ENCODE measurements around the gene EP400. TPM values are rescaled to one million over a fixed set of nuclear protein-coding genes. Genes with fewer than 3 reads are reported as not detected.

EP400 gene
- total and polyA plus RNA-seq, 8 donors, result 5.2 to 39.8 (median 21.6) TPM

DNA sequence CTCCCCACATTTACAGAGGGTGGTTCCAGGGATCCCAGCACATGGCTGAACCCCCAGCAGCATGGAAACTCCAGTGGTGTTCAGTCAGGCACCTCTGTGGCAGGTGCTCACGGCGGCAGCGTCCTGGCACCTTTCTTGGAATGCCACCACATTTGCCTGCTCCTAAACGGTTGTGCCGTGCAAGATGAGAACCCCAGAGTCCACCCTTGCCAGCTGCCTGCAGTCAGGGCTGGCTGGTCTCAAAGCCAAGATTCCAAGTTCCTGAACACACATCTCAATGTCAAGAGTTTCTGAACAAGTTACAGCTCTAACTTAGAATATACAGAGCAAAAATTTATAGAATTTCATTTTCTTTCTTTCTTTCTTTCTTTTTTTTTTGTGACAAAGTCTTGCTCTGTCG is 155.7 kb downstream of the EP400 start:
- TF ChIP-seq POLR2A (IDR thresholded peaks at IDR 0.05) (no peak), EP300 (IDR thresholded peaks at IDR 0.05) (no peak), POLR2AphosphoS5 (IDR thresholded peaks at IDR 0.05) (no peak)
- TF ChIP-seq, protein P1, sequence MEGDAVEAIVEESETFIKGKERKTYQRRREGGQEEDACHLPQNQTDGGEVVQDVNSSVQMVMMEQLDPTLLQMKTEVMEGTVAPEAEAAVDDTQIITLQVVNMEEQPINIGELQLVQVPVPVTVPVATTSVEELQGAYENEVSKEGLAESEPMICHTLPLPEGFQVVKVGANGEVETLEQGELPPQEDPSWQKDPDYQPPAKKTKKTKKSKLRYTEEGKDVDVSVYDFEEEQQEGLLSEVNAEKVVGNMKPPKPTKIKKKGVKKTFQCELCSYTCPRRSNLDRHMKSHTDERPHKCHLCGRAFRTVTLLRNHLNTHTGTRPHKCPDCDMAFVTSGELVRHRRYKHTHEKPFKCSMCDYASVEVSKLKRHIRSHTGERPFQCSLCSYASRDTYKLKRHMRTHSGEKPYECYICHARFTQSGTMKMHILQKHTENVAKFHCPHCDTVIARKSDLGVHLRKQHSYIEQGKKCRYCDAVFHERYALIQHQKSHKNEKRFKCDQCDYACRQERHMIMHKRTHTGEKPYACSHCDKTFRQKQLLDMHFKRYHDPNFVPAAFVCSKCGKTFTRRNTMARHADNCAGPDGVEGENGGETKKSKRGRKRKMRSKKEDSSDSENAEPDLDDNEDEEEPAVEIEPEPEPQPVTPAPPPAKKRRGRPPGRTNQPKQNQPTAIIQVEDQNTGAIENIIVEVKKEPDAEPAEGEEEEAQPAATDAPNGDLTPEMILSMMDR (IDR thresholded peaks at IDR 0.05), result no peak
- intact Hi-C loops (cut with DNase I; ENCODE audit: low total_unique reads), result no loop called here
- WGBS, 5 donors, result 87 to 94% (median 92%) methylated on average over 6 of the region's 6 CpGs

DNA sequence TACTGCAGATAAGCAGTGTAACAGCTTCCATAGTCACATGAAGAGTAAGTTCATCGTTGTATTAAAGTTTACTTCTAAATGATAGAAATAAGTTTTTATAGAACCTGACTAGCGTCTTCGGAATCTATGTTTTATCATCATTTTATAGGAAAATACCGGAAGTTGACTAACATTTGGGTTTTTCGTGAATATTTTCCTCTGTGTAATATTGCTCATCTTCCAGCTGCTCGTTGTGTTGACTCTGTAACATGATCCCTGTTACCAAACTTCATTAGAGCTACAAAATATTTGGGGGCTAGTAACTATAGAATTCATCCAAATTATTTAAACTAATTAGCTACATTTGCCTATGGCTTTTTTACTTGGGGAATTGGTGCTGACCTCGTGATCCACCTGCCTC is 157.2 kb downstream of the EP400 start:
- Histone ChIP-seq H3K4me3 (no peak overlapping the region), H3K27ac (no peak overlapping the region), H3K9me3 (no peaks in the 10 kb centered on the region), H3K36me3 (peaks cover 11 to 66% (median 60%) of the 10 kb centered on the region in 4 donors), H3K4me1 (no peaks in the 10 kb centered on the region), H3K27me3 (no peaks in the 10 kb centered on the region)
- 96 to 98% (median 97%) methylated on average over 7 of the region's 7 CpGs for WGBS, 5 donors
- TF ChIP-seq POLR2A (IDR thresholded peaks at IDR 0.05) (no peak), EP300 (IDR thresholded peaks at IDR 0.05) (no peak), POLR2AphosphoS5 (IDR thresholded peaks at IDR 0.05) (no peak)
- TF ChIP-seq, protein P1 (IDR thresholded peaks at IDR 0.05), result no peak
- no peak for DNase-seq
- intact Hi-C loops (cut with DNase I; ENCODE audit: low total_unique reads), result no loop called here

More for the DNA sequence above, 155.7 kb downstream of the EP400 start:
- no peaks in the 10 kb centered on the region for H3K9me3 ChIP-seq
- H3K27me3 ChIP-seq, result no peaks in the 10 kb centered on the region
- H3K27ac ChIP-seq, result no peak overlapping the region
- DNase-seq, result no peak
- H3K4me3 ChIP-seq, result no peak overlapping the region
- no peaks in the 10 kb centered on the region for H3K4me1 ChIP-seq
- peaks cover 11 to 56% (median 52%) of the 10 kb centered on the region in 4 donors for H3K36me3 ChIP-seq

DNA sequence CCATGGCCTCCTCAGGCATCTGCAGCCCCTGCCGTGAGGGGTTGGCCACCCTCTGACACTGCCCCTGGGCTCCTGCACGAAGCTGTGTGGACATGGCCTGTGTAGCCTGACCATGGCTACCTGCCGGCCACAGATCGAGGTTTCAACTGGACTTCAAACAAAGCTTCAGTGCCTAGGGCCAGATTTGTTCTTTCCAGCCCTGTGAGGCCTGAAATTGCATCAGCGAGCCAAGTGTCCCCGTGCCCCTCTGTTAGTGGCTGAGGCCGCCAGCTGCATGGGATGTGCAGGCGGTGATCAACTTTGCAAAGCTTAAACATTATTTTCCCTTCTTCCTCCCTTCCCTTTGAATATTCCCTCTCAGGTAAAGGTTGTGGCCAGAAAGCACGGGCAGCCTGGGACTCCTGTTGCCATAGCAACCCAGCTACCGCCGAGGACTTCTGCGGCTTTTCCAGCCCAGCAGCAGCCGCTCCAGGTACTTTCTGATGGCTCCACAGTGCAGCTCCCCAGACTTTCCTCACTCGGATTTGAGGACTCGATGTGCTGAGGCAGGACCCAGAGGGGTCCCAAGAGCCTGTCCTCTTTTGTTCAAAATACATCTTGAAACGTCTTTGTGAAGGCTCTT is 158.6 kb downstream of the EP400 start:
- Histone ChIP-seq H3K4me3 (no peak overlapping the region), H3K27ac (no peak overlapping the region), H3K27me3 (no peaks in the 10 kb centered on the region), H3K4me1 (no peaks in the 10 kb centered on the region), H3K36me3 (peaks cover 11 to 79% (median 71%) of the 10 kb centered on the region in 4 donors), H3K9me3 (no peaks in the 10 kb centered on the region)
- no peak for TF ChIP-seq POLR2AphosphoS5 (IDR thresholded peaks at IDR 0.05)
- TF ChIP-seq POLR2A (IDR thresholded peaks at IDR 0.05), result no peak
- TF ChIP-seq, protein P1 (IDR thresholded peaks at IDR 0.05), result no peak
- TF ChIP-seq EP300 (IDR thresholded peaks at IDR 0.05), result no peak
- intact Hi-C loops (cut with DNase I; ENCODE audit: low total_unique reads), result no loop called here
- WGBS, 5 donors, result 75 to 83% (median 79%) methylated on average over 16 of the region's 16 CpGs
- no peak for DNase-seq

DNA sequence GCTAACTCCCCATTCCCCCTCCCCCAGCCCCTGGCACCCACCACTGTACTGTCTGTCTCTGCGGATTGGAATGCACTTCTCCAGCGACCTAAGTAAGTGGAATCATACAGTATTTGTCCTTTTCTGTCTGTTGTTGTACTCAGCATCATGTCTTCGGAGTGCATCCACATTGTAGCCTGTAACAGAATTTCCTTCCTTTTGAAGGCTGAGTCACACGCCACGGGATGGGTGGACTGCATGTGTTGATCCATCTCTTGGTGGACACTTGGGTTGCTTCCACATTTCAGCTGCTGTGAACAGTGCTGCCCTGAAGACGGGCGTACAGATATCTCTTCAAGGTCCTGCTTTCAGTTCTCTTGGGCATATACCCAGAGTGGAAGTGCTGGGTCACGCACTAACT is 160.0 kb downstream of the EP400 start:
- Histone ChIP-seq H3K9me3 (no peaks in the 10 kb centered on the region), H3K4me1 (no peaks in the 10 kb centered on the region), H3K36me3 (peaks cover 18 to 89% (median 84%) of the 10 kb centered on the region in 4 donors), H3K27me3 (no peaks in the 10 kb centered on the region), H3K27ac (no peak overlapping the region), H3K4me3 (no peak overlapping the region)
- 91 to 96% (median 93%) methylated on average over 8 of the region's 8 CpGs for WGBS, 5 donors
- DNase-seq, result no peak
- intact Hi-C loops (cut with DNase I; ENCODE audit: low total_unique reads), result no loop called here
- TF ChIP-seq POLR2AphosphoS5 (IDR thresholded peaks at IDR 0.05) (no peak), EP300 (IDR thresholded peaks at IDR 0.05) (no peak), POLR2A (IDR thresholded peaks at IDR 0.05) (no peak)
- TF ChIP-seq, protein P1 (IDR thresholded peaks at IDR 0.05), result no peak
